Measurements from ENCODE around the gene EXOC1.

DNA sequence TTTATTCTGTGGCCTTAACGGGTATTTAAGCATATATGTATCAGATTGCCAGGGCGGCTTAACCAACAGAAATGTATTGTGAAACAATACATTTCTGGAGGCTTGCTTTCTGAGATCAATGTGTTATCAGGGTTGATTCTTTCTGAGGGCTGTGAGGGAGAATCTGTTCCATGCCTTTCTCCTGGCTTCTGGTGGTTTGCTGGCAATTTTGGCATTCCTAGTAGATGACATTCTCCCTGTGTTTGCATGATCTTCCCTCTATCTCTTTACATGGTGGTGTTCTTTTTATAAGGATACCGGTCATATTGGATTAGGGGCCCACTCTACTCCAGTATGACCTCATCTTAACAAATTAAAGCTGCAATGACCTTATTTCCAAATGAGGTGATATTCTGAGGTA lies 78.4 kb downstream of the EXOC1 start:
- TF ChIP-seq TAF1 (conservative IDR thresholded peaks at IDR 0.05) (no peak), JUND (IDR thresholded peaks at IDR 0.05) (no peak), RAD21 (IDR thresholded peaks at IDR 0.05) (no peak), CTCF (IDR thresholded peaks at IDR 0.05; ENCODE audit: low read depth, low read length, missing input control) (no peak)

Data from liver (tissue), 3 donors.